Fibroblast of pulmonary artery (primary cell): ENCODE results near the gene NLRP14.

ENCODE experiments used
- DNase-seq: peaks from one replicate; pipeline ENCODE4 v3.0.0-alpha.2; 2010; ENCODE audit warnings: low read depth
- H3K4me3 ChIP-seq: replicated peaks from 2 replicates; pipeline ENCODE4 v1.5.1; 2011; ENCODE audit warnings: low read depth, mild to moderate bottlenecking, control low read depth, low read length, moderate library complexity
- CTCF ChIP-seq: IDR thresholded peaks from 2 replicates; pipeline ENCODE4 v1.5.1; 2011; ENCODE audit warnings: mild to moderate bottlenecking, control low read depth, low read length, inconsistent platforms; ENCODE audit errors: missing control alignments

Gene NLRP14

GRCh38 chr11:7020183-7020917 is at the start of gene NLRP14, which contains the start of gene ZNF214:
Gene NLRP14 (plus strand): TSS chr11:7020479. CDS start chr11:7038587, 18,108 bp downstream.
Gene ZNF214 (minus strand): TSS chr11:7020346. CDS start chr11:7002835, 17,511 bp downstream.
- peak within 1 kb of the TSS; percentile 88 for H3K4me3 ChIP-seq
- peak; percentile 94 for DNase-seq
- TF ChIP-seq CTCF: no peak

GRCh38 chr11:6979365-6979764 is 40.9 kb upstream of the NLRP14 start:
- no peak overlapping the region for H3K4me3 ChIP-seq
- no peak for TF ChIP-seq CTCF
- DNase-seq: peak; percentile 11

GRCh38 chr11:6986487-6986886 is 33.8 kb upstream of the NLRP14 start:
- no peak for TF ChIP-seq CTCF
- H3K4me3 ChIP-seq: no peak overlapping the region
- no peak for DNase-seq

GRCh38 chr11:6988506-6988905 is 31.8 kb upstream of the NLRP14 start:
- H3K4me3 ChIP-seq: no peak overlapping the region
- no peak for TF ChIP-seq CTCF
- no peak for DNase-seq

GRCh38 chr11:6991227-6991626 is 29.1 kb upstream of the NLRP14 start:
- no peak overlapping the region for H3K4me3 ChIP-seq
- TF ChIP-seq CTCF: no peak
- no peak for DNase-seq

GRCh38 chr11:6992026-6992425 is 28.3 kb upstream of the NLRP14 start:
- no peak overlapping the region for H3K4me3 ChIP-seq
- peak; percentile 44 for DNase-seq
- TF ChIP-seq CTCF: no peak
